ENCODE measurements around the gene ZDHHC4.

The ZDHHC4 gene

GRCh38 chr7:6531492-6532279 is 45.6 kb upstream of the ZDHHC4 start:
- TF ChIP-seq ZIC2 (tag by site-specific recombination; IDR thresholded peaks at IDR 0.05), result peak; percentile 58
- peak; percentile 43 for TF ChIP-seq GLIS1 (tag by site-specific recombination; IDR thresholded peaks at IDR 0.05)
- TF ChIP-seq ZNF660 (tag by site-specific recombination; IDR thresholded peaks at IDR 0.05), result no peak
- Histone ChIP-seq H3K36me3 (ENCODE audit: control insufficient read depth in 2 of 2, insufficient read depth in 1 of 2, low read length in 2 of 2) (no peaks in the 10 kb centered on the region), H3K27ac (ENCODE audit: extremely low read depth, low read depth, low read length) (no peak overlapping the region), H3K9me3 (ENCODE audit: control insufficient read depth, insufficient read depth, low read depth, low read length) (no peaks in the 10 kb centered on the region), H3K4me1 (ENCODE audit: control insufficient read depth, insufficient read depth, low read length) (no peaks in the 10 kb centered on the region), H3K4me3 (ENCODE audit: low read depth, low read length) (peak overlapping the region; percentile 59; the same call in 1 of the 2 replicates)
- CTCF ChIA-PET, result interaction anchor here (1.3 kb wide), 1 partner anchor 27 kb away, joined by 4 read pairs; no protein-coding TSS in a partner anchor
- POLR2A ChIA-PET, result no interaction called here

- no peaks in the 10 kb centered on the region for H3K36me3 ChIP-seq (ENCODE audit: control insufficient read depth in 2 of 2, insufficient read depth in 1 of 2, low read length in 2 of 2)
- H3K4me3 ChIP-seq (ENCODE audit: low read depth, low read length), result no peak overlapping the region
- no peaks in the 10 kb centered on the region for H3K9me3 ChIP-seq (ENCODE audit: control insufficient read depth, insufficient read depth, low read depth, low read length)
- POLR2A ChIA-PET, result no interaction called here
- H3K27ac ChIP-seq (ENCODE audit: extremely low read depth, low read depth, low read length), result no peak overlapping the region
- TF ChIP-seq IKZF3 (tag by site-specific recombination; IDR thresholded peaks at IDR 0.05) (no peak), AEBP2 (tag by site-specific recombination; IDR thresholded peaks at IDR 0.05; ENCODE audit: borderline replicate concordance) (no peak), ZNF138 (tag by site-specific recombination; IDR thresholded peaks at IDR 0.05; ENCODE audit: borderline replicate concordance) (no peak), ZNF660 (tag by site-specific recombination; IDR thresholded peaks at IDR 0.05) (no peak), SCRT2 (tag by site-specific recombination; IDR thresholded peaks at IDR 0.05) (no peak), ZNF658 (tag by site-specific recombination; IDR thresholded peaks at IDR 0.05) (no peak), HIC1 (tag by site-specific recombination; IDR thresholded peaks at IDR 0.05) (no peak), KLF8 (tag by site-specific recombination; IDR thresholded peaks at IDR 0.05) (no peak)
- CTCF ChIA-PET, result interaction anchor here (0.8 kb wide), 1 partner anchor 42 kb away, joined by 3 read pairs; no protein-coding TSS in a partner anchor
- H3K4me1 ChIP-seq (ENCODE audit: control insufficient read depth, insufficient read depth, low read length), result no peaks in the 10 kb centered on the region
Observed at GRCh38 chr7:6532516-6532915, 44.7 kb upstream of the ZDHHC4 start.

- POLR2A ChIA-PET, result no interaction called here
- Histone ChIP-seq H3K4me3 (ENCODE audit: low read depth, low read length) (no peak overlapping the region), H3K27ac (ENCODE audit: extremely low read depth, low read depth, low read length) (no peak overlapping the region), H3K9me3 (ENCODE audit: control insufficient read depth, insufficient read depth, low read depth, low read length) (no peaks in the 10 kb centered on the region), H3K36me3 (ENCODE audit: control insufficient read depth in 2 of 2, insufficient read depth in 1 of 2, low read length in 2 of 2) (no peaks in the 10 kb centered on the region), H3K4me1 (ENCODE audit: control insufficient read depth, insufficient read depth, low read length) (no peaks in the 10 kb centered on the region)
- CTCF ChIA-PET, result interaction anchor here (1.4 kb wide), 1 partner anchor 9 kb away, joined by 4 read pairs; no protein-coding TSS in a partner anchor
- TF ChIP-seq RBAK (tag by site-specific recombination; IDR thresholded peaks at IDR 0.05) (no peak), ZNF350 (tag by site-specific recombination; IDR thresholded peaks at IDR 0.05) (no peak), ZNF302 (tag by site-specific recombination; IDR thresholded peaks at IDR 0.05; ENCODE audit: low read depth) (no peak), ZNF292 (tag by site-specific recombination; IDR thresholded peaks at IDR 0.05; ENCODE audit: borderline replicate concordance, low read depth) (no peak), REPIN1 (tag by site-specific recombination; IDR thresholded peaks at IDR 0.05; ENCODE audit: low read depth) (no peak), ZNF571 (tag by site-specific recombination; IDR thresholded peaks at IDR 0.05) (no peak), ZNF777 (tag by site-specific recombination; IDR thresholded peaks at IDR 0.05; ENCODE audit: borderline replicate concordance) (no peak), ZBTB17 (tag by site-specific recombination; IDR thresholded peaks at IDR 0.05) (no peak), ZNF426 (tag by site-specific recombination; IDR thresholded peaks at IDR 0.05) (no peak), HOXC10 (CRISPR knock-in tag; IDR thresholded peaks at IDR 0.05) (no peak), ZNF157 (tag by site-specific recombination; IDR thresholded peaks at IDR 0.05) (no peak), PBX3 (CRISPR knock-in tag; IDR thresholded peaks at IDR 0.05) (no peak), SP2 (tag by site-specific recombination; IDR thresholded peaks at IDR 0.05) (no peak), PRDM6 (tag by site-specific recombination; IDR thresholded peaks at IDR 0.05) (no peak)
Observed at GRCh38 chr7:6533893-6534495, 43.3 kb upstream of the ZDHHC4 start.

Measured in HEK293 (cell line).